Osteoblast (primary cell): Measurements from ENCODE around the gene SEMA4B. TPM values are rescaled to one million over a fixed set of nuclear protein-coding genes. Genes with fewer than 3 reads are reported as not detected.
"Not testable (repeated sequence)": the region's sequence is repeated elsewhere in the genome, so short reads cannot be mapped to it uniquely, and the experiment has no call there.

Experiments used
- DNase-seq: peaks from one replicate; pipeline ENCODE4 v3.0.0; 2011; ENCODE audit warnings: low spot score, mixed read lengths; ENCODE audit not compliant: insufficient read length; ENCODE audit errors: missing footprints
- H2AFZ ChIP-seq: 2 replicates; pipeline ENCODE4 v1.6.0; 2011; ENCODE audit warnings: mild to moderate bottlenecking, low read length
- H3K27ac ChIP-seq: 2 replicates; pipeline ENCODE4 v1.5.1; 2011; ENCODE audit warnings: mild to moderate bottlenecking, low read depth, low read length, moderate library complexity
- H3K27me3 ChIP-seq: 2 replicates; pipeline ENCODE4 v1.6.0; 2012; ENCODE audit warnings: mild to moderate bottlenecking, control low read depth, inconsistent platforms, low read length, moderate library complexity; ENCODE audit not compliant: insufficient read depth
- H3K36me3 ChIP-seq: 2 replicates; pipeline ENCODE4 v1.5.1; 2011; ENCODE audit warnings: mild to moderate bottlenecking, low read length, control low read depth, moderate library complexity; ENCODE audit not compliant: insufficient read depth
- H3K4me1 ChIP-seq: 2 replicates; pipeline ENCODE4 v1.5.1; 2011; ENCODE audit warnings: mild to moderate bottlenecking, low read length, control low read depth, moderate library complexity; ENCODE audit not compliant: insufficient read depth
- H3K4me2 ChIP-seq: 2 replicates; pipeline ENCODE4 v1.6.0; 2011; ENCODE audit warnings: mild to moderate bottlenecking, low read length; ENCODE audit not compliant: insufficient read depth
- H3K4me3 ChIP-seq: fragments of 200-600 bp; sonication (generic); 3 replicates; pipeline ENCODE4 v1.5.1; 2012; ENCODE audit warnings: mild to moderate bottlenecking, low read length, inconsistent platforms; ENCODE audit not compliant: insufficient read depth
- H3K79me2 ChIP-seq: 2 replicates; pipeline ENCODE4 v1.6.0; 2012; ENCODE audit warnings: mild to moderate bottlenecking, low read length, control low read depth, inconsistent platforms; ENCODE audit not compliant: insufficient read depth
- H3K9me3 ChIP-seq: 2 replicates; pipeline ENCODE4 v1.5.1; 2011; ENCODE audit warnings: low read depth, low read length, control low read depth
- H4K20me1 ChIP-seq: 2 replicates; pipeline ENCODE4 v1.6.0; 2012; ENCODE audit warnings: mild to moderate bottlenecking, low read length, control low read depth; ENCODE audit not compliant: insufficient read depth
- CTCF ChIP-seq: IDR thresholded peaks from 2 replicates; pipeline ENCODE4 v1.5.1; 2011; ENCODE audit warnings: mild to moderate bottlenecking, low read depth, low read length, moderate library complexity; ENCODE audit errors: extremely low read depth
- total RNA-seq: library from RNA; depleted of rRNA; stranded (reverse); fragments of >200 nt; gene quantifications from 2 replicates; pipeline ENCODE4 v1.2.3, GENCODE V29; 2012

The SEMA4B gene
- total RNA-seq, 1 donor, result 8.7 TPM

DNA sequence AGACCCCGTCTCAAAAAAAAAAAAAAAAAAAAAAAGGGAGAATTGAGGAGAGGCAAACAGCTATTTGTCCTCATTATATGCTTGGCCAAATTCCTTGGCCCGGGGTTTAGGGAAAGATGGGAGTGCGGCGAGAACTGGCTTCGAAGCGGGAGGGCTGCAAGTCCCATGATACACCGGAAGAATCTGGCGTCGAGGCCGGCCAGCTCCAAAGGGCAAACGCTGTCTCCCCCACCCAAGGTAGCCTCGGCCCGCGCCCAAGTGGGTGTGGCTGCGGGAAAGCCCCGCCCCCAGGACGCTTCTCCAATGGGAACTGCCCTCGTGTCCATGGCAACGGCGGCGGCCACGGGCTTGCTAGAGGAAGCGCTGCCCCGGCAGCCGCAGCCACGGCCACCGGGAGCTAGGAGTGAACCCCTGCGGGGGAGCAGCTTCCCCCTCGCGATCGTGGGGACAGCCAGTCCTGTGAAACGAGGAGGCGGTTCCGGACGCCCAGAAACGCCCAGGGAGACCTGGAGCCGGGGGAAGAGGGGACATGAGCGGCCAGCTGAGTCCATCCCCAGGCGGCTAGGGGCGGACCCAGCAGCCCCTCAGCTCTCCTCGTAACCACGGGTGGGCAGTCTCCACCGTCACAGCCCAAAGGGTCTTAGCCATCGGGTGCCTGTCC is 48.2 kb downstream of the SEMA4B start, which contains the start of gene TTLL13:
TSS of gene TTLL13 (plus strand) at position 354 of the 661 bp plus-strand sequence. CDS start 1,075 bp downstream, outside the sequence.
- H3K27ac ChIP-seq, result no peak within 1 kb of the TSS
- peaks cover 4% of the 10 kb centered on the region for H3K27me3 ChIP-seq
- peak within 1 kb of the TSS; percentile 87 for H3K4me2 ChIP-seq
- H3K4me3 ChIP-seq, result peak within 1 kb of the TSS; percentile 82
- no peaks in the 10 kb centered on the region for H3K9me3 ChIP-seq
- no peak for TF ChIP-seq CTCF
- H3K4me1 ChIP-seq, result peaks cover 5% of the 10 kb centered on the region
- H4K20me1 ChIP-seq, result no peaks in the 10 kb centered on the region
- H2AFZ ChIP-seq, result peak within 1 kb of the TSS; percentile 96
- H3K36me3 ChIP-seq, result no peaks in the 10 kb centered on the region
- DNase-seq, result peak; percentile 96
- H3K79me2 ChIP-seq, result no peaks in the 10 kb centered on the region

- H4K20me1 ChIP-seq, result no peaks in the 10 kb centered on the region
- no peaks in the 10 kb centered on the region for H3K36me3 ChIP-seq
- no peaks in the 10 kb centered on the region for H3K27me3 ChIP-seq
- H2AFZ ChIP-seq, result no peak overlapping the region
- no peak for DNase-seq
- no peak overlapping the region for H3K27ac ChIP-seq
- H3K4me2 ChIP-seq, result no peak overlapping the region
- no peaks in the 10 kb centered on the region for H3K9me3 ChIP-seq
- no peak for TF ChIP-seq CTCF
- no peak overlapping the region for H3K4me3 ChIP-seq
- H3K4me1 ChIP-seq, result peaks cover 12% of the 10 kb centered on the region
- no peaks in the 10 kb centered on the region for H3K79me2 ChIP-seq
Measured at GRCh38 chr15:90257776-90258175, 56.6 kb downstream of the SEMA4B start.

DNA sequence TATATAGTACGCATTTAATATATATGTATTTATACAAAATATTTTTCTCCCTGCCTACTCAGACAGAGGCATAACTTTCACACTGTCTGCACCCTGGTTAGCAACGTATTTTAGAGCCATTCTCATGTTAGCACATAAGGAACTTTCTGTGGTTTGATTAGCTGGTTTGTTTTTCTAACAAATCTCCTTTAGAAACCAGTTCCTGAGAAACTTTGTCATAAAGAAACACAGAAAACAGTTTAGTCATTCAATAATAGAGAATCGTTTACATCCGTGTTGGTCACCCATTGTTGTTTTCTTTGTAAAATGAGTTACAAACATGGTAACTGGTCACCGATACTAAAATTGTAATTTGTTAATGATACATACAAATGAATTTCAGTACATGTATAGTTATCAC is 58.4 kb downstream of the SEMA4B start:
- Histone ChIP-seq H3K4me2 (peak overlapping the region; percentile 0), H3K4me3 (no peak overlapping the region), H2AFZ (no peak overlapping the region), H3K4me1 (peaks cover 15% of the 10 kb centered on the region), H4K20me1 (no peaks in the 10 kb centered on the region), H3K36me3 (no peaks in the 10 kb centered on the region), H3K27me3 (no peaks in the 10 kb centered on the region), H3K79me2 (no peaks in the 10 kb centered on the region), H3K9me3 (no peaks in the 10 kb centered on the region), H3K27ac (no peak overlapping the region)
- no peak for TF ChIP-seq CTCF
- DNase-seq, result no peak

- H3K27me3 ChIP-seq, H3K9me3 ChIP-seq, H3K27ac ChIP-seq, H2AFZ ChIP-seq, DNase-seq, H3K4me2 ChIP-seq, H3K4me3 ChIP-seq, H3K36me3 ChIP-seq, H3K79me2 ChIP-seq, H4K20me1 ChIP-seq: not testable (repeated sequence)
- peaks cover 23% of the 10 kb centered on the region for H3K4me1 ChIP-seq
Measured at GRCh38 chr15:90260731-90261130, 59.6 kb downstream of the SEMA4B start.
